GM19043 (cell line): Measurements from ENCODE around the gene RAB26.

Source experiments
- ATAC-seq: cut with Tn5 transposase; IDR thresholded peaks from one replicate; pipeline ENCODE4 v1.9.1; 2021; ENCODE audit warnings: low read depth; ENCODE audit not compliant: unreplicated experiment

Gene RAB26

GRCh38 chr16:2157480-2158261 lies 9.2 kb downstream of the RAB26 start:
- no peak for ATAC-seq

GRCh38 chr16:2158262-2158638 lies 9.8 kb downstream of the RAB26 start:
- no peak for ATAC-seq

- no peak for ATAC-seq
These were observed 10.9 kb downstream of the RAB26 start for GRCh38 chr16:2159175-2159838.

GRCh38 chr16:2160915-2161551 lies 12.6 kb downstream of the RAB26 start:
- ATAC-seq = no peak

GRCh38 chr16:2161911-2162310 lies 13.5 kb downstream of the RAB26 start:
- no peak for ATAC-seq

GRCh38 chr16:2162676-2163118 lies 14.3 kb downstream of the RAB26 start:
- no peak for ATAC-seq

- ATAC-seq = no peak
These were observed 14.9 kb downstream of the RAB26 start for GRCh38 chr16:2163211-2163881.

GRCh38 chr16:2165861-2166260 lies 17.4 kb downstream of the RAB26 start:
- ATAC-seq = no peak

- ATAC-seq = no peak
These were observed 18.0 kb downstream of the RAB26 start for GRCh38 chr16:2166263-2167067.

- no peak for ATAC-seq
These were observed 18.7 kb downstream of the RAB26 start for GRCh38 chr16:2167068-2167638.

GRCh38 chr16:2170080-2170479 lies 21.7 kb downstream of the RAB26 start:
- no peak for ATAC-seq

GRCh38 chr16:2170587-2171435 lies 22.4 kb downstream of the RAB26 start:
- no peak for ATAC-seq

GRCh38 chr16:2171601-2172178 lies 23.3 kb downstream of the RAB26 start:
- ATAC-seq = no peak

- no peak for ATAC-seq
These were observed 24.4 kb downstream of the RAB26 start for GRCh38 chr16:2172688-2173335.

GRCh38 chr16:2173366-2173765 lies 24.9 kb downstream of the RAB26 start:
- ATAC-seq = no peak

- no peak for ATAC-seq
These were observed 25.5 kb downstream of the RAB26 start for GRCh38 chr16:2173916-2174315.

- no peak for ATAC-seq
These were observed 26.1 kb downstream of the RAB26 start for GRCh38 chr16:2174396-2175131.

- ATAC-seq = no peak
These were observed 27.0 kb downstream of the RAB26 start for GRCh38 chr16:2175454-2175853.
